DND-41 (cell line): ENCODE data around the gene STYXL2.

Experiments used
- ATAC-seq: fragments of 200-7000 bp; cut with Tn5 transposase; 3 replicates; pipeline ENCODE4 v1.9.1; 2021; ENCODE audit warnings: low read depth; ENCODE audit not compliant: insufficient read depth
- DNase-seq: peaks from one replicate; pipeline ENCODE4 v3.0.0-alpha.2; 2020
- H2AFZ ChIP-seq: 2 replicates; pipeline ENCODE4 v1.6.0; 2012; ENCODE audit warnings: low read depth, low read length
- H3K27ac ChIP-seq: 2 replicates; pipeline ENCODE4 v1.5.1; 2012; ENCODE audit warnings: low read length, inconsistent platforms
- H3K27me3 ChIP-seq: fragments of 200-600 bp; sonication (generic); 2 replicates; pipeline ENCODE4 v1.6.0; 2012; ENCODE audit warnings: low read length, mild to moderate bottlenecking, inconsistent platforms; ENCODE audit not compliant: insufficient read depth, poor library complexity
- H3K36me3 ChIP-seq: 2 replicates; pipeline ENCODE4 v1.5.1; 2012; ENCODE audit warnings: low read length, inconsistent platforms; ENCODE audit not compliant: insufficient read depth
- H3K4me1 ChIP-seq: 2 replicates; pipeline ENCODE4 v1.5.1; 2012; ENCODE audit warnings: mild to moderate bottlenecking, low read length; ENCODE audit not compliant: insufficient read depth
- H3K4me2 ChIP-seq: 2 replicates; pipeline ENCODE4 v1.6.0; 2012; ENCODE audit warnings: mild to moderate bottlenecking, moderate library complexity, low read length, inconsistent platforms; ENCODE audit not compliant: insufficient read depth
- H3K4me3 ChIP-seq, 2 experiments: fragments of 200-600 bp in 1 of 2; shearing (Covaris generic) in 1 of 2; 2 replicates each; pipeline ENCODE4 v1.5.1; 2012 to 2016; ENCODE audit warnings: inconsistent platforms in 2 of 2, low read length in 2 of 2, mild to moderate bottlenecking in 2 of 2, low read depth in 1 of 2, moderate library complexity in 1 of 2
- H3K79me2 ChIP-seq: 2 replicates; pipeline ENCODE4 v1.6.0; 2012; ENCODE audit warnings: low read length, inconsistent platforms; ENCODE audit not compliant: insufficient read depth
- H3K9ac ChIP-seq: 2 replicates; pipeline ENCODE4 v1.6.0; 2012; ENCODE audit warnings: low read depth, mild to moderate bottlenecking, inconsistent platforms, low read length, moderate library complexity
- H3K9me3 ChIP-seq: 2 replicates; pipeline ENCODE4 v1.5.1; 2012; ENCODE audit warnings: low read length, moderate library complexity, mild to moderate bottlenecking, inconsistent platforms; ENCODE audit not compliant: insufficient read depth, severe bottlenecking
- H4K20me1 ChIP-seq: 2 replicates; pipeline ENCODE4 v1.6.0; 2012; ENCODE audit warnings: low read length; ENCODE audit not compliant: insufficient read depth
- CTCF ChIP-seq: IDR thresholded peaks from 2 replicates; pipeline ENCODE4 v1.5.1; 2012; ENCODE audit warnings: borderline replicate concordance, low read length, moderate library complexity, mild to moderate bottlenecking; ENCODE audit not compliant: poor library complexity, severe bottlenecking; ENCODE audit errors: extremely low read depth
- EZH2 ChIP-seq: IDR thresholded peaks from 3 replicates; pipeline ENCODE4 v1.6.1; 2012; ENCODE audit warnings: borderline replicate concordance, low read depth, mild to moderate bottlenecking, moderate library complexity, low read length, inconsistent platforms; ENCODE audit not compliant: severe bottlenecking

STYXL2 gene

GRCh38 chr1:167122568-167122967, 28.7 kb downstream of the STYXL2 start:
- H4K20me1 ChIP-seq: no peaks in the 10 kb centered on the region
- H2AFZ ChIP-seq: no peak overlapping the region
- no peak overlapping the region for H3K27ac ChIP-seq
- no peak overlapping the region for H3K4me3 ChIP-seq
- no peaks in the 10 kb centered on the region for H3K36me3 ChIP-seq
- H3K4me2 ChIP-seq: no peak overlapping the region
- no peaks in the 10 kb centered on the region for H3K27me3 ChIP-seq
- no peaks in the 10 kb centered on the region for H3K79me2 ChIP-seq
- ATAC-seq (no peak), DNase-seq (no peak)
- TF ChIP-seq EZH2: no peak
- TF ChIP-seq CTCF: no peak
- no peaks in the 10 kb centered on the region for H3K9me3 ChIP-seq
- H3K4me1 ChIP-seq: no peaks in the 10 kb centered on the region
- no peak overlapping the region for H3K9ac ChIP-seq

GRCh38 chr1:167126317-167126716, 32.4 kb downstream of the STYXL2 start:
- DNase-seq (no peak), ATAC-seq (no peak)
- Histone ChIP-seq H3K36me3 (no peaks in the 10 kb centered on the region), H3K27me3 (no peaks in the 10 kb centered on the region), H3K4me3 (no peak overlapping the region), H3K4me1 (no peaks in the 10 kb centered on the region), H3K79me2 (no peaks in the 10 kb centered on the region), H2AFZ (no peak overlapping the region), H3K9ac (no peak overlapping the region), H3K9me3 (no peaks in the 10 kb centered on the region), H3K4me2 (no peak overlapping the region), H4K20me1 (no peaks in the 10 kb centered on the region), H3K27ac (no peak overlapping the region)
- no peak for TF ChIP-seq EZH2
- no peak for TF ChIP-seq CTCF

- TF ChIP-seq EZH2 (no peak), CTCF (no peak)
- H4K20me1 ChIP-seq: no peaks in the 10 kb centered on the region
- no peak overlapping the region for H2AFZ ChIP-seq
Observed at GRCh38 chr1:167126811-167127210, 32.9 kb downstream of the STYXL2 start.

GRCh38 chr1:167127236-167127635, 33.4 kb downstream of the STYXL2 start:
- no peaks in the 10 kb centered on the region for H4K20me1 ChIP-seq
- H3K4me3 ChIP-seq: no peak overlapping the region
- H3K4me2 ChIP-seq: no peak overlapping the region
- no peaks in the 10 kb centered on the region for H3K27me3 ChIP-seq
- no peak overlapping the region for H2AFZ ChIP-seq
- ATAC-seq (no peak), DNase-seq (no peak)
- TF ChIP-seq EZH2 (no peak), CTCF (no peak)
- no peak overlapping the region for H3K27ac ChIP-seq
- H3K36me3 ChIP-seq: no peaks in the 10 kb centered on the region
- H3K79me2 ChIP-seq: no peaks in the 10 kb centered on the region
- no peak overlapping the region for H3K9ac ChIP-seq
- no peaks in the 10 kb centered on the region for H3K9me3 ChIP-seq
- H3K4me1 ChIP-seq: no peaks in the 10 kb centered on the region

More at GRCh38 chr1:167126811-167127210, 32.9 kb downstream of the STYXL2 start:
- Histone ChIP-seq H3K9me3 (no peaks in the 10 kb centered on the region), H3K79me2 (no peaks in the 10 kb centered on the region), H3K36me3 (no peaks in the 10 kb centered on the region), H3K4me1 (no peaks in the 10 kb centered on the region), H3K27me3 (no peaks in the 10 kb centered on the region), H3K4me3 (no peak overlapping the region), H3K9ac (no peak overlapping the region), H3K4me2 (no peak overlapping the region), H3K27ac (no peak overlapping the region)
- no peak for ATAC-seq
- DNase-seq: no peak
